Endothelial cell (in vitro differentiated cells): ENCODE data around the gene ARHGEF11. TPM values are rescaled to one million over a fixed set of nuclear protein-coding genes. Genes with fewer than 3 reads are reported as not detected.

Source experiments
- DNase-seq: peaks from one replicate; pipeline ENCODE4 v3.0.0; 2021; ENCODE audit warnings: low spot score
- H3K27ac Mint-ChIP-seq: one replicate; pipeline ENCODE4 v1.8.0; 2021; ENCODE audit warnings: mixed read lengths, inconsistent platforms; ENCODE audit not compliant: unreplicated experiment
- H3K27me3 Mint-ChIP-seq: one replicate; pipeline ENCODE4 v1.8.0; 2021; ENCODE audit warnings: mild to moderate bottlenecking, moderate library complexity, mixed read lengths, inconsistent platforms; ENCODE audit not compliant: unreplicated experiment
- H3K36me3 Mint-ChIP-seq: one replicate; pipeline ENCODE4 v1.8.0; 2021; ENCODE audit warnings: mild to moderate bottlenecking, low read depth, mixed read lengths, inconsistent platforms; ENCODE audit not compliant: unreplicated experiment
- H3K4me1 Mint-ChIP-seq: one replicate; pipeline ENCODE4 v1.8.0; 2021; ENCODE audit warnings: mild to moderate bottlenecking, mixed read lengths, inconsistent platforms; ENCODE audit not compliant: unreplicated experiment
- H3K4me3 Mint-ChIP-seq: one replicate; pipeline ENCODE4 v1.8.0; 2021; ENCODE audit warnings: mild to moderate bottlenecking, mixed read lengths, inconsistent platforms; ENCODE audit not compliant: unreplicated experiment
- H3K9me3 Mint-ChIP-seq: one replicate; pipeline ENCODE4 v1.8.0; 2021; ENCODE audit warnings: mixed read lengths, inconsistent platforms; ENCODE audit not compliant: unreplicated experiment
- total RNA-seq: library from RNA; stranded (reverse); fragmentation: NEBNext Ultra II Directional; extraction: Animal tissue kit (Norgen Biotek cat#: 25700); gene quantifications from one replicate; pipeline ENCODE4 v1.2.1, GENCODE V29; 2021; ENCODE audit not compliant: unreplicated experiment
- TF ChIP-seq, protein P1 (sequence below): fragments of 200-600 bp; sonication (generic); IDR thresholded peaks from one replicate; pipeline ENCODE4 v1.5.0; 2021; ENCODE audit warnings: antibody characterized with exemption; ENCODE audit not compliant: unreplicated experiment

Gene ARHGEF11
- total RNA-seq, 1 donor from 2014 or later, result 48.4 TPM

DNA sequence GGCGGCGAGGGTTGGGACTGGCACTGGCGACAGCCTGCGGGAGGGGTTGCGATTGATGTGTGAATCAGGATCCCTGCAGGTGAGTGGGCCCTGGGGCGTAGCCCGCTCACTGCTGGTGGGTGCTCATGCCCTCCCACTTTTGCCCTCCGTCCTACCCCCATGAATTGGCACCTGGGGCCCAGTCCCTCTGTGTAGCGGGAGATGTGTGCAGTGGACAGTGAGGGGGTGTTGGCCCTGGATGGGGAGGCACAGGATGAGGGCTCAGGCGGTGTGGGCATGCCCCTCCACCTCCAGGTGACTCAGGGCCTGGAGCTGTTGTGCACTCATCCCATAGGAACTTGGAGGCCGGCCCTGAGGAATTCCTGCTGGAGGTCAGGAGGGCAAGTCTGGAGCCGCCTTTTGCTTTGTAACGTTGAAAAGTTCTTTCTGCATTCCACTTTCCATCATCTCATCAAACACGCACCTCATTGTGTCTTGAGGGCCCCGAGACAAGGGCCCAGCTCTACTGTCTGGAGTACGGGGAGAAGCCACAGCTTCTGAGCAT lies 149.0 kb downstream of the ARHGEF11 start:
- peaks cover 69% of the 10 kb centered on the region for H3K4me1 Mint-ChIP-seq
- H3K4me3 Mint-ChIP-seq, result peak overlapping the region; percentile 76
- TF ChIP-seq, protein P1, sequence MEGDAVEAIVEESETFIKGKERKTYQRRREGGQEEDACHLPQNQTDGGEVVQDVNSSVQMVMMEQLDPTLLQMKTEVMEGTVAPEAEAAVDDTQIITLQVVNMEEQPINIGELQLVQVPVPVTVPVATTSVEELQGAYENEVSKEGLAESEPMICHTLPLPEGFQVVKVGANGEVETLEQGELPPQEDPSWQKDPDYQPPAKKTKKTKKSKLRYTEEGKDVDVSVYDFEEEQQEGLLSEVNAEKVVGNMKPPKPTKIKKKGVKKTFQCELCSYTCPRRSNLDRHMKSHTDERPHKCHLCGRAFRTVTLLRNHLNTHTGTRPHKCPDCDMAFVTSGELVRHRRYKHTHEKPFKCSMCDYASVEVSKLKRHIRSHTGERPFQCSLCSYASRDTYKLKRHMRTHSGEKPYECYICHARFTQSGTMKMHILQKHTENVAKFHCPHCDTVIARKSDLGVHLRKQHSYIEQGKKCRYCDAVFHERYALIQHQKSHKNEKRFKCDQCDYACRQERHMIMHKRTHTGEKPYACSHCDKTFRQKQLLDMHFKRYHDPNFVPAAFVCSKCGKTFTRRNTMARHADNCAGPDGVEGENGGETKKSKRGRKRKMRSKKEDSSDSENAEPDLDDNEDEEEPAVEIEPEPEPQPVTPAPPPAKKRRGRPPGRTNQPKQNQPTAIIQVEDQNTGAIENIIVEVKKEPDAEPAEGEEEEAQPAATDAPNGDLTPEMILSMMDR, result no peak
- peak overlapping the region; percentile 97 for H3K27ac Mint-ChIP-seq
- H3K27me3 Mint-ChIP-seq, result peaks cover 24% of the 10 kb centered on the region
- DNase-seq, result no peak
- H3K9me3 Mint-ChIP-seq, result no peaks in the 10 kb centered on the region
- H3K36me3 Mint-ChIP-seq, result peaks cover 5% of the 10 kb centered on the region

DNA sequence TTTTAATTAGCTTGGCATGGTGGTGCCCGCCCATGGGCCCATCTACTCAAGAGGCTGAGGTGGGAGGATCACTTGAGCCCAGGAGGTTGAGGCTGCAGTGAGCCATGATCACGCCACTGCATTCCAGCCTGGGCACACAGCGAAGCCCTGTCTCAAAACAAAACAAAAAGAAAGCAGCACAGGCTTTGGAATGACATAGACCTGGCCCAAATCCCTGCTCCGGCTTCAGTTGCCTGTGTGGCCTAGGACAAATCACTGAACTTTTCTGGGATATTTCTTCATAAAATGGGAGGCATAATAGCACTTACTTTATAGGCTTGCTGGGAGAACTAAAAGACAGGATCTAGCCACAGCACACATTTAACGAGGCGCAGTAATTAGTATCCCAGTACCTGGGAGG lies 149.6 kb downstream of the ARHGEF11 start:
- H3K4me1 Mint-ChIP-seq, result peaks cover 63% of the 10 kb centered on the region
- TF ChIP-seq, protein P1, result no peak
- no peak for DNase-seq
- H3K9me3 Mint-ChIP-seq, result no peaks in the 10 kb centered on the region
- H3K36me3 Mint-ChIP-seq, result peaks cover 5% of the 10 kb centered on the region
- H3K27ac Mint-ChIP-seq, result peak overlapping the region; percentile 79
- H3K4me3 Mint-ChIP-seq, result no peak overlapping the region
- peaks cover 22% of the 10 kb centered on the region for H3K27me3 Mint-ChIP-seq

DNA sequence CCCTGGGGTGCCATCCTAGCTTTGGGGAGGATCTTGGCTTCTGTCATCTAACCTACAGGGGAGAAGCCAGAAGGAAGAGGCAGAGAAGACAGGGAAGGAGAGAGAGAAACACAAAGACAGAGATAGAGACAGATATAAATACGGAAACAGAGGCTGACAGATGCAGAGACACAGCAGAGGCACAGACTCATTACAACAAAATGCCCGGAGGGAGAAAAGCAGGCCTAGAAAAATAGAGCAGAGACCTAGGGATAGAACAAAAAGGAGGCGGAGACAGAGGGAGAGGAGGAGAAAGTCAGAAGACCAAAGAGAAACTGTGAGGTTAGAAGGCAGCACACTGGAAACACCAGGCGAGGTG lies 150.1 kb downstream of the ARHGEF11 start:
- H3K27ac Mint-ChIP-seq, result peak overlapping the region; percentile 79
- peaks cover 24% of the 10 kb centered on the region for H3K27me3 Mint-ChIP-seq
- peaks cover 5% of the 10 kb centered on the region for H3K36me3 Mint-ChIP-seq
- H3K9me3 Mint-ChIP-seq, result no peaks in the 10 kb centered on the region
- DNase-seq, result no peak
- H3K4me3 Mint-ChIP-seq, result peak overlapping the region; percentile 68
- H3K4me1 Mint-ChIP-seq, result peaks cover 62% of the 10 kb centered on the region
- TF ChIP-seq, protein P1, result no peak

DNA sequence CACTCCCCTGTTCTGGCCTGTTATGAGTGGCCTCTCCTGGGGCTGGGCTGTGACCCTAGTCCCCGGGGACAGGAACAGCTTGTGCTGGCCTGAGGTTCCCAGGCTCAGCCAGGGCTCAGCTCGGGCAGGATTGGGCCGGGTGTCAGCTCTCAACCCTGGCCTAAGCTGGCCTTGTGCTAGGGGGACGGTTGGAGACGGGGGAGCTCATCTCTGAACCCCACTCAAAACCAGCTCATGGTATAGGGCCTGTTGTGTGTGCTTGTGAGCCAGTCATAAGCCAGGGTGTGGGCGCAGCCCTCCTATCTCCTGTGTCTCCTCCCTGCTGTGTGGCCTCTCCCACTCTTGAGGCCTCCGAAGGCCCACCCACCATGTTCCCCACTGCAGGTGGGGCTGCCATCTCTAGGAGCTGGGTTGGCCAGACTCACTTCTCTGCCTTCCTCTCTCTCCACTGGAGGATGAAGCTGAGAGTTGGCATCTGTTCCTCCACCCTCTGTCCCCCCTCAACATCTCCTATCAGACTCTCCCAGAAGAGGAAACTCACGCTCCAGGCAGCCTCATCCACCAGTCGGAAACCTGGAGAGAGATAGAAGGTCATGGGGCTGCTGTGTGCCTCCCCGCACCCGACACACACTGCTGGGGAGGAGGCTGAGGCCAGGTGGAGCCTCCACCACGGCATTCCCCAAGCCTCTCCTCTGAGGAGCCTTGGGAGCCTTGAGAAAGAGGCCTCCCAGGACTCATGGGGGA lies 150.7 kb downstream of the ARHGEF11 start:
- Mint-ChIP-seq H3K9me3 (no peaks in the 10 kb centered on the region), H3K4me3 (peak overlapping the region; percentile 68), H3K27ac (peak overlapping the region; percentile 79), H3K27me3 (peaks cover 24% of the 10 kb centered on the region), H3K36me3 (peaks cover 5% of the 10 kb centered on the region), H3K4me1 (peaks cover 56% of the 10 kb centered on the region)
- TF ChIP-seq, protein P1, result no peak
- no peak for DNase-seq

DNA sequence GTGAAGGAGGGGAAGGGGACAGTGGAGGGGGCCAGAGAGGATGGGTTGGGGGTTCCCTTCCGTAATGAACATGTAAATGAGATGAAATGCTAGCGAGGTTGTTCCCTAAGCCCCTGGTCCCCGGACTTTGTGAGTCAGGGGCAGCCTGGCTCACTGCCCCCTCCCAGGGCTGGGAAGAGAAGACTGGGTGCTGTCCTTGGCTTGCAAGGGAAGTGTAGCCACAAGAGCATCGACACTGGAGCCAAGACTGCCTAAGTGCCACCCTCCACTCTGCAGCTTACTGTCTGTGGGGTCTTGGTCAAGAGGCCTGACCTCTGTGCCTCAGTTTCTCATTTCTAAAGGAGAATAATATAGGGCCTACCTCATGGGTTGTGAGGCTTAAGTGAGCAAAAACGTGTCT lies 151.5 kb downstream of the ARHGEF11 start:
- TF ChIP-seq, protein P1, result no peak
- Mint-ChIP-seq H3K9me3 (no peaks in the 10 kb centered on the region), H3K27me3 (peaks cover 24% of the 10 kb centered on the region), H3K36me3 (peaks cover 8% of the 10 kb centered on the region), H3K4me3 (peak overlapping the region; percentile 90), H3K4me1 (peaks cover 54% of the 10 kb centered on the region), H3K27ac (peak overlapping the region; percentile 36)
- no peak for DNase-seq
